Activated CD4-positive, alpha-beta memory T cell treated with anti-CD3 and anti-CD28 coated beads, Interleukin-2, amount 10 ng/mL, durations not matched to agents 7 days and 5 days (primary cell): ENCODE results near the gene RBAK. TPM values are rescaled to one million over a fixed set of nuclear protein-coding genes. Genes with fewer than 3 reads are reported as not detected.
"Not testable (repeated sequence)": the region's sequence is repeated elsewhere in the genome, so short reads cannot be mapped to it uniquely, and the experiment has no call there.

Source experiments
- CTCF ChIA-PET: fragments of 350-600 bp; sonication (Branson Sonifier 250); formaldehyde crosslinking; loops from one replicate; lab custom pipeline; 2021; ENCODE audit warnings: antibody characterized with exemption, inconsistent platforms; lab: Charles Lee
- POLR2A ChIA-PET: fragments of 350-600 bp; sonication (Branson Sonifier 250); formaldehyde crosslinking; loops from one replicate; lab custom pipeline; 2021; ENCODE audit warnings: antibody characterized with exemption; lab: Charles Lee
- DNase-seq: peaks from one replicate; pipeline ENCODE4 v3.0.0-alpha.2; 2020
- H3K27ac Mint-ChIP-seq: one replicate; pipeline ENCODE4 v1.8.0; 2021; ENCODE audit warnings: mild to moderate bottlenecking, mixed read lengths
- H3K27me3 Mint-ChIP-seq: one replicate; pipeline ENCODE4 v1.8.0; 2021; ENCODE audit warnings: mixed read lengths
- H3K36me3 Mint-ChIP-seq: one replicate; pipeline ENCODE4 v1.8.0; 2021; ENCODE audit warnings: low read depth, mixed read lengths
- H3K4me1 Mint-ChIP-seq: one replicate; pipeline ENCODE4 v1.8.0; 2021; ENCODE audit warnings: mixed read lengths
- H3K4me3 Mint-ChIP-seq: one replicate; pipeline ENCODE4 v1.8.0; 2021; ENCODE audit warnings: mild to moderate bottlenecking, mixed read lengths
- H3K9me3 Mint-ChIP-seq: one replicate; pipeline ENCODE4 v1.8.0; 2021; ENCODE audit warnings: mixed read lengths
- total RNA-seq, 2 experiments: library from RNA; stranded (reverse); gene quantifications; one replicate each; pipeline ENCODE4 v1.2.3, GENCODE V29; 2021

RBAK gene
- total RNA-seq, result 10 to 100 TPM; 11.7 to 12.5 TPM

GRCh38 chr7:5045558-5046396 lies at the start of gene RBAK:
Gene RBAK, plus strand, starts transcription at chr7:5045860. Its CDS starts 2,217 bp downstream, at chr7:5048077.
- ChIA-PET POLR2A (interaction anchor here (0.9 to 2.0 kb wide), 8 partner anchors 14 to 141 kb away, joined by 3 to 6 read pairs (median 4); no protein-coding TSS in a partner anchor), CTCF (interaction anchor here (1.6 to 1.7 kb wide), 2 partner anchors 39 to 72 kb away, joined by 4 to 13 read pairs; no protein-coding TSS in a partner anchor)
- peak within 1 kb of the TSS; percentile 85 for H3K27ac Mint-ChIP-seq
- H3K9me3 Mint-ChIP-seq, result peaks cover 12% of the 10 kb centered on the region
- peak within 1 kb of the TSS; percentile 94 for H3K4me3 Mint-ChIP-seq
- peak; percentile 91 for DNase-seq
- peaks cover 35% of the 10 kb centered on the region for H3K4me1 Mint-ChIP-seq
- H3K27me3 Mint-ChIP-seq, result no peaks in the 10 kb centered on the region
- peaks cover 43% of the 10 kb centered on the region for H3K36me3 Mint-ChIP-seq

GRCh38 chr7:4996696-4997222 lies 48.9 kb upstream of the RBAK start:
- no peak for DNase-seq

DNA sequence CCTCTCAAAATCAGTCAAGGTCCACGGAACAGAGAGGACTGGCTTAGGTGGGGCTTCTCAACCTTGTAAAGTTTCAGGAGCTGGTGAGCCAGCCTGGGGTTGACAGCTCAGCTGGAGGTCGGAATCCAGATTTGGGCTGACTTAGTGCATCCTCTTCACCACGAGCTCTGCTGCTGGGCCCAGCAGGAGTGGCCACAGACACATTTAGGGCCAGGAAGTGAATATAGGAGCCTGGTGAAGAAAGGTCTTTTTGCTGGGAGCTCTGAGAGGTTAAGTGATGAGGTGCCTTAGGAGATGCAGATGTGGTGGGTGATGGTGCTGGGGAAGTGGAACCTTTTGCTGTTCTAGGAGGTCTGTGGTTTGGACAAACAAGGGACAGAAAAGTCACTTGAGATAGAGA lies 47.4 kb upstream of the RBAK start:
- Mint-ChIP-seq H3K4me1 (no peaks in the 10 kb centered on the region), H3K9me3 (no peaks in the 10 kb centered on the region), H3K27ac (no peak overlapping the region), H3K36me3 (peaks cover 25% of the 10 kb centered on the region), H3K27me3 (no peaks in the 10 kb centered on the region), H3K4me3 (no peak overlapping the region)
- no peak for DNase-seq
- ChIA-PET CTCF (interaction anchor here (1.2 kb wide), 1 partner anchor 87 kb away, joined by 4 read pairs; no protein-coding TSS in a partner anchor), POLR2A (no interaction called here)

More at GRCh38 chr7:4996696-4997222, 48.9 kb upstream of the RBAK start:
- CTCF ChIA-PET, result no interaction called here
- no peak overlapping the region for H3K4me3 Mint-ChIP-seq
- H3K9me3 Mint-ChIP-seq, result no peaks in the 10 kb centered on the region
- H3K27ac Mint-ChIP-seq, result no peak overlapping the region
- H3K27me3 Mint-ChIP-seq, result no peaks in the 10 kb centered on the region
- H3K36me3 Mint-ChIP-seq, result peaks cover 22% of the 10 kb centered on the region
- H3K4me1 Mint-ChIP-seq, result no peaks in the 10 kb centered on the region
- POLR2A ChIA-PET, result interaction anchor here (0.6 kb wide), 1 partner anchor 18 kb away, joined by 3 read pairs; no protein-coding TSS in a partner anchor

- ChIA-PET POLR2A (no interaction called here), CTCF (interaction anchor here (1.2 to 3.1 kb wide), 2 partner anchors 25 to 86 kb away, joined by 4 to 12 read pairs; no protein-coding TSS in a partner anchor)
- H3K27me3 Mint-ChIP-seq, result no peaks in the 10 kb centered on the region
- no peak overlapping the region for H3K4me3 Mint-ChIP-seq
- H3K36me3 Mint-ChIP-seq, result peaks cover 22% of the 10 kb centered on the region
- H3K4me1 Mint-ChIP-seq, result no peaks in the 10 kb centered on the region
- H3K9me3 Mint-ChIP-seq, result no peaks in the 10 kb centered on the region
- DNase-seq, result no peak
- H3K27ac Mint-ChIP-seq, result no peak overlapping the region
Observed at GRCh38 chr7:4998910-4999309, 46.8 kb upstream of the RBAK start.

DNA sequence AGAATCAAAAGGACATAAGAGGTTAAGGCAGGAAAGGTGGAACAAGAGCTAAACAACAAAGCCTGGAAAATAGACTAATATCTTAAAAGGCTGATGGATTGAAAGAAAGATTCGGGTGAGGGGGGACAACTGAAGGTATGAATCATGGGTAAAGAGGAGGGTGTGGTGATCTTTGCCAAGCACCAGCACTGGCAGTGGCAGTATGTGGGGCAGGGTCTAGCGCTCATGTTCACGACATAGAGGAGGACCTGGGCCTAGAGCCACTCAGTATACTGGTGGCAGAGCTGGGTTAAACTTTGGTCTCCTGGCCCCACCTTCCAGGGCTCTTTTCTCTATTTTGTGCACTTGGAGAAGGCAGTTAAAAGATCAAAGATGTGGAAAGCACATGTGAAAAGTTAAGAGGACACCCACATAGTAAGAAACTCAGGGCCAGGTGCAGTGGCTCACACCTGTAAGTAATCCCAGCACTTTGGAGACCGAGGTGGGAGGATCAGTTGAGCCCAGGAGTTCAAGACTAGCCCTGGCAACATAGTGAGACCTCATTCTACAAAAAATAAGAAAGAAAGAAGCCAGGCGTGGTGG lies 46.2 kb upstream of the RBAK start:
- POLR2A ChIA-PET, result no interaction called here
- no peaks in the 10 kb centered on the region for H3K27me3 Mint-ChIP-seq
- CTCF ChIA-PET, result interaction anchor here (1.2 to 3.1 kb wide), 2 partner anchors 25 to 86 kb away, joined by 4 to 12 read pairs; no protein-coding TSS in a partner anchor
- peaks cover 24% of the 10 kb centered on the region for H3K36me3 Mint-ChIP-seq
- no peaks in the 10 kb centered on the region for H3K9me3 Mint-ChIP-seq
- no peaks in the 10 kb centered on the region for H3K4me1 Mint-ChIP-seq
- no peak overlapping the region for H3K27ac Mint-ChIP-seq
- DNase-seq, result no peak
- H3K4me3 Mint-ChIP-seq, result no peak overlapping the region

DNA sequence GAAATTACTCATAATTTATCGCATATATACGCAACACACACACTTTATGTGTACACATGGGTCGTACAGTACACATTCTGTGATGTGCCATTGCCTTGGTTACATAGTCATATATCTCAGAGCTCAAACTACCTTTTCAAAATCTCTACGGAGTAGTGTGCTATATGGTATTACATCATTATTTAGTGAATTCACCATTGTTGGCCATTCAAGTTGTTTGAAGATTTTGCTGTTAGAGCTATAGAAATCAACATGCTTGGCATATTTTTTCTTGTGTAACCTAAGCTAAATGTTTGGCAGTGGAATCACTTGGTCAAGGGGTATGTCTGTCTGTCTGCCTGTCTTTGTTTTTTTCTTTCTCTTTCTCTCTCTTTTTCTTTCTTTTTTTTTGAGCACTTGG lies 44.7 kb upstream of the RBAK start:
- Mint-ChIP-seq H3K27me3 (no peaks in the 10 kb centered on the region), H3K36me3 (peaks cover 25% of the 10 kb centered on the region), H3K27ac (no peak overlapping the region), H3K4me1 (no peaks in the 10 kb centered on the region), H3K4me3 (no peak overlapping the region), H3K9me3 (no peaks in the 10 kb centered on the region)
- POLR2A ChIA-PET, result no interaction called here
- DNase-seq, result no peak
- CTCF ChIA-PET, result interaction anchor here (3.1 kb wide), 1 partner anchor 27 kb away, joined by 12 read pairs; no protein-coding TSS in a partner anchor

- no peaks in the 10 kb centered on the region for H3K4me1 Mint-ChIP-seq
- DNase-seq, result no peak
- no peaks in the 10 kb centered on the region for H3K9me3 Mint-ChIP-seq
- ChIA-PET CTCF (no interaction called here), POLR2A (no interaction called here)
- no peak overlapping the region for H3K4me3 Mint-ChIP-seq
- no peaks in the 10 kb centered on the region for H3K27me3 Mint-ChIP-seq
- H3K36me3 Mint-ChIP-seq, result peaks cover 25% of the 10 kb centered on the region
- H3K27ac Mint-ChIP-seq, result no peak overlapping the region
Observed at GRCh38 chr7:5001911-5002310, 43.7 kb upstream of the RBAK start.

- ChIA-PET POLR2A (no interaction called here), CTCF (no interaction called here)
- no peaks in the 10 kb centered on the region for H3K27me3 Mint-ChIP-seq
- no peak overlapping the region for H3K27ac Mint-ChIP-seq
- H3K4me1 Mint-ChIP-seq, result no peaks in the 10 kb centered on the region
- no peak overlapping the region for H3K4me3 Mint-ChIP-seq
- H3K9me3 Mint-ChIP-seq, result peaks cover 1% of the 10 kb centered on the region
- H3K36me3 Mint-ChIP-seq, result peaks cover 31% of the 10 kb centered on the region
- DNase-seq, result no peak
Observed at GRCh38 chr7:5005066-5005465, 40.6 kb upstream of the RBAK start.

GRCh38 chr7:5012985-5013384 lies 32.7 kb upstream of the RBAK start:
- no peaks in the 10 kb centered on the region for H3K27me3 Mint-ChIP-seq
- H3K9me3 Mint-ChIP-seq, result peaks cover 12% of the 10 kb centered on the region
- ChIA-PET CTCF (no interaction called here), POLR2A (no interaction called here)
- no peak for DNase-seq
- H3K4me1 Mint-ChIP-seq, result no peaks in the 10 kb centered on the region
- H3K36me3 Mint-ChIP-seq, result peaks cover 17% of the 10 kb centered on the region
- H3K27ac Mint-ChIP-seq, result no peak overlapping the region
- H3K4me3 Mint-ChIP-seq, result no peak overlapping the region

GRCh38 chr7:5015936-5016335 lies 29.7 kb upstream of the RBAK start:
- POLR2A ChIA-PET, DNase-seq, H3K4me1 Mint-ChIP-seq, H3K4me3 Mint-ChIP-seq, H3K27ac Mint-ChIP-seq, H3K27me3 Mint-ChIP-seq, H3K36me3 Mint-ChIP-seq: not testable (repeated sequence)
- CTCF ChIA-PET, result interaction anchor here (0.6 kb wide), 1 partner anchor 168 kb away, joined by 3 read pairs; no protein-coding TSS in a partner anchor
- H3K9me3 Mint-ChIP-seq, result peaks cover 11% of the 10 kb centered on the region

DNA sequence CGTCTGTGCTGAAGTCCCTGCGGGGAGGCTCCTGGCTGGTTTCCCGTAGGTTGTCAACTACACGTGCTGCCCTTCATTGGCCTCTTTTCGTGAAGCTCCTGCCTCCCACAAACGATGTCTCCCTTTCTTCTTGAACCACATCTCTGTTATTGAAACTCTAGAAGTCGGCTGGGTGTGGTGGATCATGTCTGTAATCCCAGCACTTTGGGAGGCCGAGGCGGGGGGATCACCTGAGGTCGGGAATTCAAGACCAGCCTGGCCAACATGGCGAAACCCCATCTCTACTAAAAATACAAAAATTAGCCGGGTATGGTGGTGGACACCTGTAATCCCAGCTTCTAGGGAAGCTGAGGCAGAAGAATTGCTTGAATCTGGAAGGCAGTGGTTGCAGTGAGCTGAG lies 28.0 kb upstream of the RBAK start:
- POLR2A ChIA-PET, H3K27ac Mint-ChIP-seq, H3K27me3 Mint-ChIP-seq, H3K4me3 Mint-ChIP-seq, H3K4me1 Mint-ChIP-seq, DNase-seq, CTCF ChIA-PET: not testable (repeated sequence)
- H3K9me3 Mint-ChIP-seq, result peaks cover 11% of the 10 kb centered on the region
- peaks cover 14% of the 10 kb centered on the region for H3K36me3 Mint-ChIP-seq

- POLR2A ChIA-PET, result no interaction called here
- peaks cover 11% of the 10 kb centered on the region for H3K9me3 Mint-ChIP-seq
- no peaks in the 10 kb centered on the region for H3K27me3 Mint-ChIP-seq
- H3K4me3 Mint-ChIP-seq, result no peak overlapping the region
- no peaks in the 10 kb centered on the region for H3K4me1 Mint-ChIP-seq
- no peak overlapping the region for H3K27ac Mint-ChIP-seq
- DNase-seq, result no peak
- peaks cover 15% of the 10 kb centered on the region for H3K36me3 Mint-ChIP-seq
- CTCF ChIA-PET, result interaction anchor here (0.9 kb wide), 1 partner anchor 147 kb away, joined by 3 read pairs; no protein-coding TSS in a partner anchor
Observed at GRCh38 chr7:5020098-5020497, 25.6 kb upstream of the RBAK start.
